ENCODE results near the gene ATXN1. TPM values are rescaled to one million over a fixed set of nuclear protein-coding genes. Genes with fewer than 3 reads are reported as not detected.

Gene ATXN1
- total RNA-seq, 1 experiment from 2014 or later = 25.6 TPM

DNA sequence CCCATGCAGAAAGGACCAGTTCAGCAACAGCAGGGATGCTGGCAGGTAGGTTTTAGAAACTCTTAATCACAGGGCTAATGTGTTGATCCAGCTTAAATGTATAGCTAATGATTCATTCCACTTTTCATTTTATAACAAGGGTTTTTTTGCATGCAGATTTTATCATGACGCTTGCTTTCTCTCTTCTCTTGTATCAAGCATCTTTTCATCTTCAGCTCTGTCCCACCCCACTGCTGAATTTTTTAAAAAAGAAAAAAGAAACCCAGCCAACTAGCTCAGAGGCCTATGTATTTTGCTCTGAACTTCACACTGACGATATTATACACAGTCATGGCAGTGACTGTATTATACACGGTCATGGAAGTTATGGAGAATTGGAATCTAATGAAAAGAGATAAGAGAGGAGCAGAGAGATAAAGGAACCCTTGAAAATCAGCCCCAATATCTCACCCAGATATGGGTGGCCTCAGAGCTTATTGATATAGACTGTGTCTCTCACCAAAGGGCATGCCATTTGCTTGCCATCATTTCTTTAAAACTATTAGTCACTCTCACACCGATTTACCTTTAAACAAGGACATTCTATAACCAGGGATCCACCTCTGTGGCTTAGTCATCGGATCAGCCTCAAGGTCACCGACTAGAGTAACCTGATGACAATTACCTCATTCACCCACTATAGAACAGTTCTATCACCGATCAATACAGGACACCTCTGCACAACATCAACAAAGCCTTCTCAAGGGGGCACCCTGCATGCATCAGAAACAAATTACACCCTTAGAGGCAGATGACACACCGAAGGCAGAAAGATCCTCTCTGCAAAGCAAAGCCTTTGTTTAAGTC, 222.0 kb downstream of the ATXN1 start:
- TF ChIP-seq, protein P1, sequence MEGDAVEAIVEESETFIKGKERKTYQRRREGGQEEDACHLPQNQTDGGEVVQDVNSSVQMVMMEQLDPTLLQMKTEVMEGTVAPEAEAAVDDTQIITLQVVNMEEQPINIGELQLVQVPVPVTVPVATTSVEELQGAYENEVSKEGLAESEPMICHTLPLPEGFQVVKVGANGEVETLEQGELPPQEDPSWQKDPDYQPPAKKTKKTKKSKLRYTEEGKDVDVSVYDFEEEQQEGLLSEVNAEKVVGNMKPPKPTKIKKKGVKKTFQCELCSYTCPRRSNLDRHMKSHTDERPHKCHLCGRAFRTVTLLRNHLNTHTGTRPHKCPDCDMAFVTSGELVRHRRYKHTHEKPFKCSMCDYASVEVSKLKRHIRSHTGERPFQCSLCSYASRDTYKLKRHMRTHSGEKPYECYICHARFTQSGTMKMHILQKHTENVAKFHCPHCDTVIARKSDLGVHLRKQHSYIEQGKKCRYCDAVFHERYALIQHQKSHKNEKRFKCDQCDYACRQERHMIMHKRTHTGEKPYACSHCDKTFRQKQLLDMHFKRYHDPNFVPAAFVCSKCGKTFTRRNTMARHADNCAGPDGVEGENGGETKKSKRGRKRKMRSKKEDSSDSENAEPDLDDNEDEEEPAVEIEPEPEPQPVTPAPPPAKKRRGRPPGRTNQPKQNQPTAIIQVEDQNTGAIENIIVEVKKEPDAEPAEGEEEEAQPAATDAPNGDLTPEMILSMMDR (conservative IDR thresholded peaks at IDR 0.05; ENCODE audit: low read depth, low read length) = no peak
- TF ChIP-seq EZH2 (IDR thresholded peaks at IDR 0.05; ENCODE audit: borderline replicate concordance, low read depth, low read length, poor library complexity, severe bottlenecking) = no peak
- no peaks in the 10 kb centered on the region for H3K36me3 ChIP-seq (ENCODE audit: insufficient read depth, low read length, poor library complexity, severe bottlenecking)
- no peaks in the 10 kb centered on the region for H3K9me3 ChIP-seq (ENCODE audit: low read depth, low read length, poor library complexity, severe bottlenecking)
- no peak overlapping the region for H3K27ac ChIP-seq (ENCODE audit: low read depth, low read length, poor library complexity, severe bottlenecking)
- no TSS peak for BruUV-seq (replicated peaks)
- ChIA-PET POLR2A (ENCODE audit: low non-redundant PET) (interaction anchor here (0.6 kb wide), 1 partner anchor 18 kb away, joined by 3 read pairs; no protein-coding TSS in a partner anchor), CTCF (no interaction called here)
- H3K4me1 ChIP-seq (ENCODE audit: insufficient read depth, low read length, poor library complexity, severe bottlenecking) = no peaks in the 10 kb centered on the region
- DNase-seq (ENCODE audit: low spot score) = no peak
- H3K4me3 ChIP-seq (ENCODE audit: low read depth, low read length, poor library complexity, severe bottlenecking) = no peak overlapping the region
- no peaks in the 10 kb centered on the region for H3K27me3 ChIP-seq (replicated peaks; ENCODE audit: insufficient read depth, low read depth, low read length, poor library complexity)
- intact Hi-C loops (cut with micrococcal nuclease; ENCODE audit: unreplicated experiment) = no loop called here

DNA sequence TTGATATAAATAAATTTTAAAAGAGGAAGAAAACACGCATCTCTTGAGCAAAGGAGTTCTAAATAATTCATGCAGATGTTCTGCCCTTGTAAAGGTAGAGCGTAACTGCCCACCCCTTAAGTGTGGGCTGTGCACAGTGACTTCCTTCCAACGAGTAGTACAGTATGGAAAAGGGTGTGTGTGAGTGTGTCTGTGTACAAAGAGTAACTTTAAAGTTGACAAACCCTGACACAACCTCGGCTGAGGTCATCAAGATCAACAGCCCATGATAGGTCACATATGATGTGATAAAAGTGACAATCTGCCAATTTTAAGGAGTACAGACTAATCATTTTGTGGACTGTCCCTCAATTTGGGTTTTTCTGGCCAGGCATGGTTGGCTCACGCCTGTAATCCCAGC, 225.7 kb downstream of the ATXN1 start:
- Histone ChIP-seq H3K36me3 (ENCODE audit: insufficient read depth, low read length, poor library complexity, severe bottlenecking) (no peaks in the 10 kb centered on the region), H3K27me3 (replicated peaks; ENCODE audit: insufficient read depth, low read depth, low read length, poor library complexity) (no peaks in the 10 kb centered on the region), H3K9me3 (ENCODE audit: low read depth, low read length, poor library complexity, severe bottlenecking) (no peaks in the 10 kb centered on the region), H3K4me3 (ENCODE audit: low read depth, low read length, poor library complexity, severe bottlenecking) (no peak overlapping the region), H3K27ac (ENCODE audit: low read depth, low read length, poor library complexity, severe bottlenecking) (no peak overlapping the region), H3K4me1 (ENCODE audit: insufficient read depth, low read length, poor library complexity, severe bottlenecking) (no peaks in the 10 kb centered on the region)
- TF ChIP-seq, protein P1 (conservative IDR thresholded peaks at IDR 0.05; ENCODE audit: low read depth, low read length) = no peak
- TF ChIP-seq EZH2 (IDR thresholded peaks at IDR 0.05; ENCODE audit: borderline replicate concordance, low read depth, low read length, poor library complexity, severe bottlenecking) = no peak
- BruUV-seq (replicated peaks) = no TSS peak
- ChIA-PET CTCF (interaction anchor here (0.7 kb wide), 1 partner anchor 60 kb away, joined by 3 read pairs; no protein-coding TSS in a partner anchor), POLR2A (ENCODE audit: low non-redundant PET) (no interaction called here)
- DNase-seq (ENCODE audit: low spot score) = no peak
- intact Hi-C loops (cut with micrococcal nuclease; ENCODE audit: unreplicated experiment) = no loop called here

DNA sequence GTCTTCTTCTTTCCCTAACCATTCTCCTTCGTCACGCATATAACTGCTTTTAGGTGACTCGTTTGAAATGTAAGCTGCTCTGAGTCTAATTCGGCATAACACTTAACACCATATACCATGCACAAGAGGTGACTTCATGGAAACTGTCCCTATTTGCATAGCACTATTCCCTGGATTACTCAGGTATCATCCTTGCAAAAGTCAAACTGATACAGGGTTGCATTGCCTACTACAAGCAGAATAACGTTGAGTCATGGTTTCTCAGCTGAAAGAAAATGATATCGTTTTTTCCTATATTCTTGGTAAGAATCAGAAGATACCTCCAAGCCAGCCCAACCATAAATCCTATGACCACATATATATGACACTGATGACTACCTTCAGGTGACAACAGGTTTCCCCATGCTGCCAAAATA, 227.5 kb downstream of the ATXN1 start:
- ChIA-PET CTCF (no interaction called here), POLR2A (ENCODE audit: low non-redundant PET) (no interaction called here)
- TF ChIP-seq, protein P1 (conservative IDR thresholded peaks at IDR 0.05; ENCODE audit: low read depth, low read length) = no peak
- no peak for TF ChIP-seq EZH2 (IDR thresholded peaks at IDR 0.05; ENCODE audit: borderline replicate concordance, low read depth, low read length, poor library complexity, severe bottlenecking)
- Histone ChIP-seq H3K9me3 (ENCODE audit: low read depth, low read length, poor library complexity, severe bottlenecking) (no peaks in the 10 kb centered on the region), H3K4me1 (ENCODE audit: insufficient read depth, low read length, poor library complexity, severe bottlenecking) (no peaks in the 10 kb centered on the region), H3K27me3 (replicated peaks; ENCODE audit: insufficient read depth, low read depth, low read length, poor library complexity) (no peaks in the 10 kb centered on the region), H3K4me3 (ENCODE audit: low read depth, low read length, poor library complexity, severe bottlenecking) (no peak overlapping the region), H3K27ac (ENCODE audit: low read depth, low read length, poor library complexity, severe bottlenecking) (no peak overlapping the region), H3K36me3 (ENCODE audit: insufficient read depth, low read length, poor library complexity, severe bottlenecking) (no peaks in the 10 kb centered on the region)
- intact Hi-C loops (cut with micrococcal nuclease; ENCODE audit: unreplicated experiment) = no loop called here
- no peak for DNase-seq (ENCODE audit: low spot score)
- no TSS peak for BruUV-seq (replicated peaks)
